HG02840 (cell line): ENCODE measurements around the gene TLX1.

Source experiments
- ATAC-seq: cut with Tn5 transposase; IDR thresholded peaks from one replicate; pipeline ENCODE4 v1.9.1; 2021; ENCODE audit warnings: mild to moderate bottlenecking, moderate library complexity, moderate number of reproducible peaks; ENCODE audit not compliant: unreplicated experiment, low FRiP score

Gene TLX1

DNA sequence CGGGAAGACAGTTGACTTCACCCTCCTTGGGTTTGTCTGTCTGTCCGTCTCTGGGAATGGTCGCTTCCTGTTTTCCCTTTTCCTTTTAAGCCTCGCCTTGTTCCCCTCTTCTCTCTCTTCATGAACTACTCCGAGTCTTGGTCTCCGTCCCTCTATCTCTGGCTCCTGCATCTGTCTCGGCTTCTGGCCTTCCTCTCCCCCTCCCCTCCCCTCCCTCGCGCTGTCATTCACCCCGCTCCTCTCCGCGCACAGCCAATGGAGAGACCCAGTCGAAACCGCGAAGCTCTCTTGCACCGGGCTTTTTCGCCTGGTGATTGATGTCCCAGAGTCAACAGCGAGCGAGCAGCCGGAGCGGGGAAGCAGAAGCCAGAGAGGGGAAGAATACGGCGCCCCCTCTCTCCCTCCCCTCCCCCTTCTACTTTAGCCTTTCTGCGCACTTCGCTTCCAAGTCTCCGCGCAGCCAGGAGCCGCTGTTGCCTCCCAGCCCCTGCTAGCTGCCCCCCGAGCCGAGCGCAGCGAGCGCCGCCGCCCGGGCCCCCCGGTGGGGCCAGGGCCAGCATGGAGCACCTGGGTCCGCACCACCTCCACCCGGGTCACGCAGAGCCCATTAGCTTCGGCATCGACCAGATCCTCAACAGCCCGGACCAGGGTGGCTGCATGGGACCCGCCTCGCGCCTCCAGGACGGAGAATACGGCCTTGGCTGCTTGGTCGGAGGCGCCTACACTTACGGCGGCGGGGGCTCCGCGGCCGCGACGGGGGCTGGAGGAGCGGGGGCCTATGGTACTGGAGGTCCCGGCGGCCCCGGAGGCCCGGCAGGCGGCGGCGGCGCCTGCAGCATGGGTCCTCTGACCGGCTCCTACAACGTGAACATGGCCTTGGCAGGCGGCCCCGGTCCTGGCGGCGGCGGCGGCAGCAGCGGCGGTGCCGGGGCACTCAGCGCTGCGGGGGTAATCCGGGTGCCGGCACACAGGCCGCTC is at the start of gene TLX1:
TSS of gene TLX1 (plus strand) at position 317 of the 978 bp plus-strand sequence. CDS start at position 559, 242 bp downstream.
- no peak for ATAC-seq

- ATAC-seq, result no peak
These were observed 45.3 kb upstream of the TLX1 start for GRCh38 chr10:101085846-101086245.

DNA sequence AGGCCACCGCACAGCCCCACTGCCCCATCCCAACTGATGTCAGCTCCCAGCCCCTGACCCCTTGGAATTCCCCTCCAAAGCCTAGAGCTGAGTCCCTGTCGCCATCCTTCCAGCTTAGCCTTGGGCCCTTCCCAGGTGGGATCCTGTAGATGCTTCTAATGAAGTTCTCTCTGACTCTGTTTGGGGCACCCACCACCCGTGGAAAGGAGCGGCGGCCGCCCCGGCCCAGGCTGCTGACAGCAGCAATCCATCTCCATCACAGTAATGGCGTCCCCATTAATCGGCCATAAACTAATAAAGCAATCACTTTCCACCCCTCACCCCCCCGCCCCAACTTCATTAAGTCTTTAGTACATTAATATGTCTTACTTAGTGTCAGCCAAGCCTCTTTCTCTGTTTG is 43.7 kb upstream of the TLX1 start:
- no peak for ATAC-seq

GRCh38 chr10:101087965-101088364 is 43.1 kb upstream of the TLX1 start:
- ATAC-seq, result no peak

- no peak for ATAC-seq
These were observed 41.4 kb upstream of the TLX1 start for GRCh38 chr10:101089520-101090299.

- no peak for ATAC-seq
These were observed 40.5 kb upstream of the TLX1 start for GRCh38 chr10:101090597-101090996.

DNA sequence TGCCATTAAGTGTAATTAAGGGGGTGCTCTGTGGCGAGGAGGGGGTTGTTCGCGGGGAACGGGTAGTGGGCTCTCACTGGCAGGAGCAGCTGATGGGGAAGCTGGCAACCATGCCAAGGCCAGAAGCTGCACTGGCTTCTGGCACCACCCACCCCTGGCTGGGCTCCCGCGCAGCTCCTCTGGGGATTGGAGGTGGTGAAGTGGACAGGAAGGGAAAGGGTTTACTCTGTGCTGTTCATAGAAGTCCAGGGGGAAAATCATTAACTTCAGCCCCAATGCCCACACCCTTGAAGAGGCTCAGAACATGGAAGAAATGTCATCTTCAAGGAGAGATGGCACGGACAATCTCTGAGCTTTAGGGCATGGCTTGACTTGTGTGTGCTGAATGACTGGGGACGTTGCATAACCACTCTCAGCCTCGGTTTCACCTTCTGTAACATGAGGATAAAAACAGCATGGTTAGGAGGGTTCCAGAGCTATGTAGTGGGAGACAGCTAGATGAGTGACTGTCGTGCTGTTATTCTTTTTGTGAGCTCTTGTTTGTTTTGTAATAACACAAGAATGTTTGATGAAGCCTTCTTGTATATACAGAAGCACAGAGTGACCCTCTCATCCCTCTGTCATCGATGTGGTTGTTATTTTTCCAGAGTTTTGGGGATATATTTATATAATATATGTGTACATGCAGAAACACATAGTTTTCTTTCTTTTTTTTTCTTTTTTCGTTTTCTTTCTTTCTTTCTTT is 39.4 kb upstream of the TLX1 start:
- ATAC-seq, result no peak

- ATAC-seq, result no peak
These were observed 38.2 kb upstream of the TLX1 start for GRCh38 chr10:101092881-101093354.

GRCh38 chr10:101094121-101094879 is 36.8 kb upstream of the TLX1 start:
- ATAC-seq, result no peak

DNA sequence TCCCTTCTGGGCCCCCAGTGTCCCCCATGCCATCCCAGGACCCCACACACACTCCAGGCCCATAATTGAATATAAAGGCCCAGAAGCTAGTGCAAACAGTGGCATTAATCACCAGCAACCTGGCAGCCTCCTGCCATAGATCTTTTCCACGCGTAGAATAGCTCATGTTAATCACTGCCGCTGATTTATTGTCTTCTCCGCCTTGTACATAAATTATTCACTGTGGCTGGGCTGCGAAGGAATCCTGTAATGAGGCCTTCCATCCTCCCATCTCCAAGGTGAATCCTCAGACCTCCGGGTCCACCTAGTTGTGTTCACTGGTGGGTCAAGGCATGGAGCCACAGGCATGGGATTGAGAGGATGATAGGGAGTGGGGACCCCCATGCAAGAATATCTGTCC is 36.1 kb upstream of the TLX1 start:
- ATAC-seq, result no peak

DNA sequence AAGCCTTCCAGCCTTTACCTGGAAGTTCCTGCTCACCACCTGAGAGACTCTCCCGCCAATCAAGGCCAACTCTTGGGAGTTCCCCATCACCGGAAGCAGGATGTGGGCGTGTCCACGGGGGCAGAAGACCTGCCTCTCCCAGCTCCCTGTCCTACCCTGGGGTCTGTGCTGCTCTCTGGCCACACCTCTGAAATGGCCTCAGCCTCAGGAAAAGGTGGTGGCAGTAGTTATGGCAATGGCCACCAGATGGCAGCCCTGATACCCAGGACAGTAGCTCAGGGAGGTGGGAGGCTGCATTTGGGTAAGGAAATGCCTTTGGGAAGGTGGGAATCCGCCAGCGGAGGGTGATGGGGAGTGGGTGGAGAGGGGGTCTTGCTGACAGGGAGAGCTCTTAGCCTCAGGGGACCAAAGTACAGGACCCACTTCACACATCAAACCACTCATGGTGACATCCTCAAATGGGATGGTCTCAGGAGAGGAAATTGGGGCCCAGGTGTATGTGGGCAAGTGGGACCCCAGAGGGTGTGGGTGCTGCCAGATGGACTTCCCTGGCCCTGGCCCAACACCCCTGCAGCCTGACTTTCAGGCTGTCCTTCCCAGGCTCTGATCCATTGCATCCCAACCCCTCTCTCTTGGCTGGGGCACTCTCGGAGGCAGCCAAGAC is 35.4 kb upstream of the TLX1 start:
- ATAC-seq, result no peak

- ATAC-seq, result no peak
These were observed 34.7 kb upstream of the TLX1 start for GRCh38 chr10:101096378-101096777.

DNA sequence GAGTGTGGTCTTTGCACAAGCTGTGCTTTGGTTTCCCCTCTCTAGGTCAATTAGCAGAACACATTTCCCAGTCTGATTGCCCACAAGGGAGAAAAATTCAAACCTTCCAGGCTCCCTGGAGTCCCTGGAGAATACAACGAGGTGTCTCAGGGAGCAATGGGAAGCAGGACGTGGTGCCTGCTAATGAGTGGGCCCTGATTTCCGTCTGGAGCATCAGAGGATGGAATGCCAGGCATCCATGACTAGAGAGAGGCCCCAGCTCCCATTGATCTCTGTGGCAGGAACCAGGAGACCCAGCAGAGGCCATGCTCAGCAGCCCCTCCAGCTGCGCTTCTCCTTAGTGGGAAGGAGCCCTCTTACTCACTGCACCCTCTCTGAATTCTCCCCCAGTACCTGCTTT is 33.2 kb upstream of the TLX1 start:
- no peak for ATAC-seq

DNA sequence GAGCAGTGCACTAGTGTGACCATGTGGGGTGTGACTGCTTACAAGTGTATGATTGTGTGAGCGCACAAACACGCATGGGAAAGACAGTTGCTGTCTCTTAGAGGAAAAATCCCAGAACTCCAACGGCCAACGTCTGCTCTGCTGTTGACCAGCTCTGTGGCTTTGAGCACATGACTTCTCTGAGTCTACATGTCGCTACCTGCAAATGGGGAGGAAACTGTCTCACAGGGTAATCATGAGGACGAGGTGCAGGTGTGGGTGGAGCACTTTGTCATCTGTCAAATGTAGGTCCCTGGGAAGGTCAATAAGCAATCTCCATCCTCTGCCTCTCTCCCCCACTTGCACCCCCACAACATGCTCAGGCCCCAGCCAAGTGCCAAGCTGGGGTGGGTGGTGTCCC is 31.2 kb upstream of the TLX1 start:
- ATAC-seq, result no peak

DNA sequence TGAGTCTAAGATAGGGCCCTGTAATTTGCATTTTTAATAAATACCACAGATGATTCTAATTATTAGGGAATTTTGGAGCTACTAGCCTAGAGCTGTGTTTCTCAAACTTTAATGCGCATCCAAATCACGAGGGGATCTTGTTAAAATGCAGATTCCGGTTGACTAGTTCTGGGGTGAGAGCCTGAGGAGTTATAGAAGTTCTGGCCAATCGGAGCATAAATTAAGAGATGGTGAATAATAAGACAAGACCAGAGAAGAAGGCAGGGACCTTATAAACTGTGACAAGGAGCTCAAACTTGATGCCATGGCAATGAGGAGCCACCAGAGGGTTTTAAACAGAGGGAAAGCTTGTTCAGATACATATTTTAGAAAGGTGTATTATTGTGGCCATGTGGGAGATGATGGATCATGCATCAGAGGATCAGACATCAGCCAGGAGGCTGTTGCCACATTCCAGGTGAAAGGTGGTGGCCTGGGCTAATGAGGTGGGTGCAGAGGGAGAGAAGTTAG is 29.7 kb upstream of the TLX1 start:
- no peak for ATAC-seq

- ATAC-seq, result no peak
These were observed 27.7 kb upstream of the TLX1 start for GRCh38 chr10:101103430-101103829.

DNA sequence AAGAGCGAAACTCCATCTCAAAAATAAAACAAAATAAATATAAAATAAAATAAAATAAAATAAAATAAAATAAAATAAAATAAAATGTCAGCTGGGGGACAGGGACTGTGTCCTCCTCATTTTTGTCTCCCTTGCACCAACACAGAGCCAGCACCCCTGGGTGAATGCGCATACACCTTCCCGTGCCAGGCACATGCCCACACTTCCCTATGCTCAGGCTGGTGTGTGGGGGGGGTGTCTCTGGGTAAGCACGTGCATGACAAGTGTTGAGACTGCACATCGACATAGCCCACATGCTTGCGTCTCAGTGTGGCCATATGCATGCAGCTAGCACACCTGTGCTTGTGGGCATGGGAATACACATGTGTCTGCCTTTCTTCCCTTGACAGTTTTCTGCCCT is 24.7 kb upstream of the TLX1 start:
- ATAC-seq, result no peak

GRCh38 chr10:101107771-101108170 is 23.3 kb upstream of the TLX1 start:
- ATAC-seq, result no peak

DNA sequence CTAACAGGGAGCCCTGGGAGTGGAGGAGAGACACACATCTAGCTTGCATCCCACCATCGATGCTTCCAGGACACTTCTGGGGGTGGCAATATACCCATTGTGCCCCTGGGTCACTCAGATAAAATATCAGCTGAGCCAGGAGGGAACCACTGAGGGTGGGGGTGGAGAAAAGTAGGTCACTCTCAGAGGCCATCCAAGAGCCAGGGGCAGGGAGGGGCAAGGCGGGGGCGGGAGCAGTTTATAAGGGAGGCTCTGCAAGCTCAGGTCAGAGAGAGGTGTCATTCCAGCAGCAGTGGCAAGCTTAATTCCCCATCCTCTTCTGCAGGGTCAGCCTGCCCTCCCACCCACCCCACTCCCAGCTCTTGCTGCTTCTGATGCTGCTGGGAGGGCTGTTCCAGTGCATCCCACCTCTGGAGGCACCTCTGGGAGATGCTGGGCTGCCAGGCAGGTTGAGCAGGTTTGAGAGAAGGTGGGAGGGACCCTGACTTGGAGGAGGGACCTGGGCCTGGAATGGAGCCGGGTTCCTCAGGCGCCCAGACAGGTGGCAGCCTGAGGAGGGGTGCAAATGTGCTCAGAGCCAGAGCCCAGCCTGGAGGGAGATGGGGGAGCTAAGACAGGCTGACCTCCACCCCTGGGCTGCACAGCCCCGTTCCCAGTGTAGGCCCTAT is 20.1 kb upstream of the TLX1 start:
- no peak for ATAC-seq
